ENCODE results near the gene ADAMTS2.
"Not testable (repeated sequence)": the region's sequence is repeated elsewhere in the genome, so short reads cannot be mapped to it uniquely, and the experiment has no call there.

The ADAMTS2 gene

GRCh38 chr5:179330186-179330900 lies 14.9 kb downstream of the ADAMTS2 start:
- peaks cover 6% of the 10 kb centered on the region; the same call in 1 of the 2 replicates for H3K4me1 ChIP-seq (ENCODE audit: insufficient read depth, low read length)
- no peak overlapping the region for H3K9ac ChIP-seq (ENCODE audit: low read depth, low read length)
- no peaks in the 10 kb centered on the region for H3K36me3 ChIP-seq (ENCODE audit: insufficient read depth, low read length)
- H3K9me3 ChIP-seq (ENCODE audit: control insufficient read depth, insufficient read depth, low read length), result no peaks in the 10 kb centered on the region

GRCh38 chr5:179328291-179328690 lies 17.0 kb downstream of the ADAMTS2 start:
- peaks cover 6% of the 10 kb centered on the region; the same call in 1 of the 2 replicates for H3K4me1 ChIP-seq (ENCODE audit: insufficient read depth, low read length)
- H3K36me3 ChIP-seq (ENCODE audit: insufficient read depth, low read length), result no peaks in the 10 kb centered on the region
- H3K9ac ChIP-seq (ENCODE audit: low read depth, low read length), result no peak overlapping the region
- no peaks in the 10 kb centered on the region for H3K9me3 ChIP-seq (ENCODE audit: control insufficient read depth, insufficient read depth, low read length)

GRCh38 chr5:179327021-179327735 lies 18.1 kb downstream of the ADAMTS2 start:
- Histone ChIP-seq H3K9ac (ENCODE audit: low read depth, low read length) (no peak overlapping the region; the same call in 1 of the 2 replicates), H3K36me3 (ENCODE audit: insufficient read depth, low read length) (no peaks in the 10 kb centered on the region), H3K4me1 (ENCODE audit: insufficient read depth, low read length) (peaks cover 6% of the 10 kb centered on the region; the same call in 1 of the 2 replicates)

DNA sequence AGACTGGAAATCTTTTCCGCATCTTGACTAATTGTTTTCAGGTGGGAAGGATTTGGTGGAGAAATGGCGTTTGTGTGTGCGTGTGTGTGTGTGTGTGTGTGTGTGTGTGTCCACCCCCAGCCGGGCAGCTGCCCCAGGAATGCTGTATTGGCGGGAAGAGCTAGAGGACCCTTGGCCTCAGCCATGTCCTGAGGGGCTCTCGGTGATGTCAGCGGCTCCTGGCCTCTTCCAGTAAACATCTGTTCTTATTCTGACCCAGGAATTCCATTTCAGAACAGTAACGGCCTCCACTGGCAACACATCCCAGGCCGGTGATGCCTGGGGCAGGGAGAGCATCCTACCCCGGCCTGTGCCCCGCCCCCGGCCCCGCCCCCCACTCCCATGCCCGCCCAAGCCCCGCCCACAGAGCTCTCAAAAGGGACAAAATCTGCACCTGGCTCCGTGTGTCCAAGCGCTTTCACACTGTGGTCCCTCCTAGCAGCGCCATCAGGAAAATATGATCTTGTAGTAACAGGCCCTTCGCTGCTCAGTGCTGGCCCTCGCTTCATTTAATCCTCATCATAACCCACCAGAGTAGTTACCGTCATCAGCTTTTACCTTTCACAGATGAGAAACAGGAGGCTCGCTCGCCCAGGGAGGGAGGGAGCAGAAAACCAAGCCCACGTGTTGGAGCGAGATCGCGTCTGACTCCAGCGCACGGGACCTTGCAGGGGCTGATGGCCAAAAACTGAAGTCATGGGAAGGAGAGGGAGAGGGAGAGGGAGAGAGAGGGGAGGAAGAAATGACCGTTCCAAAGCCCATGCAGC lies 18.9 kb downstream of the ADAMTS2 start:
- Histone ChIP-seq H3K9me3 (ENCODE audit: control insufficient read depth, insufficient read depth, low read length) (no peaks in the 10 kb centered on the region), H3K36me3 (ENCODE audit: insufficient read depth, low read length) (no peaks in the 10 kb centered on the region), H3K4me1 (ENCODE audit: insufficient read depth, low read length) (peaks cover 6% of the 10 kb centered on the region; the same call in 1 of the 2 replicates), H3K9ac (ENCODE audit: low read depth, low read length) (peak overlapping the region; percentile 50; the same call in 1 of the 2 replicates)

More at GRCh38 chr5:179327021-179327735, 18.1 kb downstream of the ADAMTS2 start:
- no peaks in the 10 kb centered on the region for H3K9me3 ChIP-seq (ENCODE audit: control insufficient read depth, insufficient read depth, low read length)

DNA sequence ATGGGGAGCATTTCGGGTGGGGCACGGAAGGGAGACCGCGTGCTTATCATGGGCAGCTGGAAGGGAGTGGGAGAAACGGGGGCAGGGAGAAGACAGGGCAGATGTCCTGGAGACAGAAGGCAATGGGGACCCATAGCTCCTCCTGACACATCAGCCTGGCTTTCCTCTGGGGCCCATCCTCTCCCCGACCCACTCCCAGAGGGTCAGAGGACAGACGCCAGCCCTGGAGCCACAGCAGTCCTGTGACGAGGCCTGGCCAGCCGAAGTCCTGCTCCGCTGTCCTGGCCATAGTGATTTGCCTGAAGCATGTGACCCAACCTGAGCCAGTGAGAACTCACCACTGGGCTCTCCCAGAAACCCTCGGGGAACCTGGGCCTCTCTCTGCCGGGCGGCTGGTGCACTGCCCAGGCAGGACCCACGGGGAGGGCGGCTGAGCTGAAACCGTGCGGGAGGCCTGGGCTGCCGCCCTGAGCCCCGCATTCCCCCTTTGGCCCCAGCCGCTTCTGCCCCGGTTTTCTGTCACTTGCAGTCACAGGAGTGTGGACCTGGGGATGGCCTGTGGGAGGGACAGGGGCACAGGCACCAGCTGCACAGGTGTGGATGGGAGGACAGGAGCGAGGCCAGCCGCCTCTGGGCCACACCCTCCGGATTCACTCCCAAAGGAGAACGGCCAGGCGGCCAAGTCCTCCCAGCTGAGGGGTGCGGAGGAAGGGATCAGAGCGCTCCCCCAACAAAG lies 19.8 kb downstream of the ADAMTS2 start:
- Histone ChIP-seq H3K36me3 (ENCODE audit: insufficient read depth, low read length) (no peaks in the 10 kb centered on the region), H3K9ac (ENCODE audit: low read depth, low read length) (no peak overlapping the region), H3K4me1 (ENCODE audit: insufficient read depth, low read length) (peaks cover 6% of the 10 kb centered on the region; the same call in 1 of the 2 replicates), H3K9me3 (ENCODE audit: control insufficient read depth, insufficient read depth, low read length) (no peaks in the 10 kb centered on the region)

GRCh38 chr5:179324760-179325295 lies 20.4 kb downstream of the ADAMTS2 start:
- Histone ChIP-seq H3K4me1 (ENCODE audit: insufficient read depth, low read length) (peaks cover 6% of the 10 kb centered on the region; the same call in 1 of the 2 replicates), H3K36me3 (ENCODE audit: insufficient read depth, low read length) (no peaks in the 10 kb centered on the region), H3K9ac (ENCODE audit: low read depth, low read length) (no peak overlapping the region), H3K9me3 (ENCODE audit: control insufficient read depth, insufficient read depth, low read length) (no peaks in the 10 kb centered on the region)

- H3K9me3 ChIP-seq (ENCODE audit: control insufficient read depth, insufficient read depth, low read length); H3K36me3 ChIP-seq (ENCODE audit: insufficient read depth, low read length); H3K9ac ChIP-seq (ENCODE audit: low read depth, low read length); H3K4me1 ChIP-seq (ENCODE audit: insufficient read depth, low read length): not testable (repeated sequence)
These were observed 20.9 kb downstream of the ADAMTS2 start for GRCh38 chr5:179324316-179324715.

- peaks cover 6% of the 10 kb centered on the region; the same call in 1 of the 2 replicates for H3K4me1 ChIP-seq (ENCODE audit: insufficient read depth, low read length)
These were observed 22.0 kb downstream of the ADAMTS2 start for GRCh38 chr5:179323026-179323870.

DNA sequence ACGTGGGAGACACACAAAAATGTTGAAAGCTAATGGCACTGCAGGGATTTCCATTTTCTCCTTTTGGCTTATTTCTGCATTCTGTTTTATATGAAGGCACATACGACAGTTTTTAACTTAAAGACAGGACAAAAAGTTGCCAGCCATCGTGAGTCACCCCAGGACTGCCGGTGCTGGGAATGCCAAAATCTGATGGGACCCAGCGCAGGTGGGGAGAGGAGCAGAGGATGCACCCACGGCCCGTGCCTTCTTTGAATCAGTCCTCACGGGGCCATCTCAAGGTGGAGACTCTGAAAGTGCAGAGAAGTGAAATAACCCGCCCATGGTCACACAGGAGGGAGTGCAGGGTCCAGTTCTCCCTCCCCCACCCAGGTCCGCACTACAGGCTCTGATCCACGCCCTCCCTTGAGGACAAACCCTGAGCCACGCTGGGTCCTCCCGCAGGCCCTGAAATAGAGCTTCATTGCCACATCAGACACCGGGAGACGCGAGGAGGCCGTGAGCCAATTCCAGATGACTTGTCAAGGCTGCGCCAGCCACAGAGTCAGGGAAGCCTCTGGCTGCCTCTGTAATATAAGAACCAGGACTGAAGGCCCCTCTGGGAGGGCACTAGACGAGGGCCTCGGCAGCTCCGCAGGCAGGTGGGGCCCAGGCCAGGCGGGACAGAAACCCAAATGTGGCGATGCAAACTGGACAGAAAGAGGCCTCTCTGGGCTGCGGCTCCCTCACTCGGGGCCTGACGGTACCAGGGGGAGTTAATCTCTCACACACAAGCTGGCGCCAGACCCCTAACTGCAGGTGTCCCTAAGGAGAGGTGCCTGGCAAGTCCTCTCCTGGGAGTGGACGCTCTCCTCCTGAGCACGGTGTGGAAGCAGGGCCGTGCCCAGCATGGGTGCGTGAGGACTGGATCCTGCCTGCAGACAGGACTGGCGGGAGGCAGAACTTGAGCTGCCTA lies 22.9 kb downstream of the ADAMTS2 start:
- Histone ChIP-seq H3K36me3 (ENCODE audit: insufficient read depth, low read length) (no peaks in the 10 kb centered on the region), H3K9ac (ENCODE audit: low read depth, low read length) (no peak overlapping the region), H3K4me1 (ENCODE audit: insufficient read depth, low read length) (peaks cover 6% of the 10 kb centered on the region; the same call in 1 of the 2 replicates), H3K9me3 (ENCODE audit: control insufficient read depth, insufficient read depth, low read length) (no peaks in the 10 kb centered on the region)

More at GRCh38 chr5:179323026-179323870, 22.0 kb downstream of the ADAMTS2 start:
- no peak overlapping the region for H3K9ac ChIP-seq (ENCODE audit: low read depth, low read length)
- no peaks in the 10 kb centered on the region for H3K9me3 ChIP-seq (ENCODE audit: control insufficient read depth, insufficient read depth, low read length)
- H3K36me3 ChIP-seq (ENCODE audit: insufficient read depth, low read length), result no peaks in the 10 kb centered on the region

DNA sequence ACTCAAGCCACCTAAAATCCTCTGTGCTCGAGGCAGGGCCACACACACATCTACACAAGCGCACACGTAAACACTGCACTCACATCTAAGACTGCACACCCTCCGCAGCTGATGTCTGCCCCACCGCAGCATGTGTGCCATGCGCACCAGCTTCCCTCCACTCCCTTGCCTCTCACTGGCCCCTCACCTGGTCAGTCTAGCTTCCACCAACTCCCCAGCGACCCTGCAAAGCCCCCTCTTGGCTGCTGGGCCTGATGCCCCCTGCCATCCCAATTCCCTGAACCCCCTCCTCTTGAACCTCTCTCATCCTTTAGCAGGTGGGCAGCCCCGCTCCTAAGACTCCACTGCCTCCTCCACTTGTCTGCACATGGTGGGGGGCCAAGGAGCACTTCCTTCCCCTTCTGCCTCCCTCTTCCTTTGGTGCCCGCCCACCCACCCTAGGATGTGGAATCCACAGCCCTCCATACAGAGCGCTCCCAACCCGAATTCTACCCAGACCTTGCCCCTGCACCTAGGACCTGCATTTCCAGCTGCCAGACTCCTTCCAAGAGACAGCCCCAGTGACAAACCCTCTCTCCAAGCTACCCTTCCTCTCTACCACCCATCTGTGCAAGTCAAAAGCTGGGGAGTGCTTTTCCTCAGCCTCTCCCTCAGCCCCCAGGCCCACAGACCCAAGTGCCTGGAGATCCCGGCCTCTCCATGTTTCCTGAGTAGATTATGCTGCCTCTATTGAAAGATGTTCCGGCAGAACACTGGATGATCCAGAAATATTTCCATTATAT lies 23.9 kb downstream of the ADAMTS2 start:
- Histone ChIP-seq H3K36me3 (ENCODE audit: insufficient read depth, low read length) (no peaks in the 10 kb centered on the region), H3K4me1 (ENCODE audit: insufficient read depth, low read length) (peaks cover 6% of the 10 kb centered on the region; the same call in 1 of the 2 replicates), H3K9ac (ENCODE audit: low read depth, low read length) (no peak overlapping the region), H3K9me3 (ENCODE audit: control insufficient read depth, insufficient read depth, low read length) (no peaks in the 10 kb centered on the region)

GRCh38 chr5:179319741-179320281 lies 25.4 kb downstream of the ADAMTS2 start:
- H3K4me1 ChIP-seq (ENCODE audit: insufficient read depth, low read length), result no peaks in the 10 kb centered on the region
- H3K36me3 ChIP-seq (ENCODE audit: insufficient read depth, low read length), result no peaks in the 10 kb centered on the region
- no peaks in the 10 kb centered on the region for H3K9me3 ChIP-seq (ENCODE audit: control insufficient read depth, insufficient read depth, low read length)
- no peak overlapping the region for H3K9ac ChIP-seq (ENCODE audit: low read depth, low read length)

Data from ES-I3 (cell line).